GM12873 (cell line): Measurements from ENCODE around the gene MED25.

ENCODE experiments used
- CTCF ChIP-seq: IDR thresholded peaks from 2 replicates; pipeline ENCODE4 v1.5.1; 2012; ENCODE audit warnings: low read depth, mild to moderate bottlenecking, moderate library complexity, low read length, control low read depth; ENCODE audit not compliant: insufficient read depth; ENCODE audit errors: missing control alignments

Gene MED25

GRCh38 chr19:49869009-49869483 lies 51.0 kb downstream of the MED25 start:
- no peak for TF ChIP-seq CTCF

GRCh38 chr19:49869484-49870308 lies 51.6 kb downstream of the MED25 start:
- no peak for TF ChIP-seq CTCF

GRCh38 chr19:49870309-49870901 lies 52.3 kb downstream of the MED25 start:
- TF ChIP-seq CTCF = no peak

GRCh38 chr19:49871349-49871985 lies 53.4 kb downstream of the MED25 start:
- TF ChIP-seq CTCF = no peak

- no peak for TF ChIP-seq CTCF
Measured at GRCh38 chr19:49872245-49873128, 54.4 kb downstream of the MED25 start.

GRCh38 chr19:49873129-49873521 lies 55.0 kb downstream of the MED25 start:
- TF ChIP-seq CTCF = no peak
